ENCODE measurements around the gene APC.

Gene APC

GRCh38 chr5:112862085-112862484 lies 124.4 kb downstream of the APC start:
- no peak for DNase-seq (ENCODE audit: low read depth)
- TF ChIP-seq CTCF (IDR thresholded peaks at IDR 0.05; ENCODE audit: control insufficient read depth, insufficient read depth, low read depth, low read length, missing control alignments), result no peak
- H3K4me3 ChIP-seq (ENCODE audit: control insufficient read depth, low read depth, low read length), result peak overlapping the region; percentile 85

GRCh38 chr5:112863549-112863948 lies 125.9 kb downstream of the APC start:
- DNase-seq (ENCODE audit: low read depth), result no peak
- no peak overlapping the region for H3K4me3 ChIP-seq (ENCODE audit: control insufficient read depth, low read depth, low read length)
- no peak for TF ChIP-seq CTCF (IDR thresholded peaks at IDR 0.05; ENCODE audit: control insufficient read depth, insufficient read depth, low read depth, low read length, missing control alignments)

- DNase-seq (ENCODE audit: low read depth), result no peak
- no peak overlapping the region for H3K4me3 ChIP-seq (ENCODE audit: control insufficient read depth, low read depth, low read length)
- TF ChIP-seq CTCF (IDR thresholded peaks at IDR 0.05; ENCODE audit: control insufficient read depth, insufficient read depth, low read depth, low read length, missing control alignments), result no peak
Observed at GRCh38 chr5:112865128-112865527, 127.4 kb downstream of the APC start.

GRCh38 chr5:112866739-112867138 lies 129.1 kb downstream of the APC start:
- H3K4me3 ChIP-seq (ENCODE audit: control insufficient read depth, low read depth, low read length), result no peak overlapping the region
- DNase-seq (ENCODE audit: low read depth), result no peak
- TF ChIP-seq CTCF (IDR thresholded peaks at IDR 0.05; ENCODE audit: control insufficient read depth, insufficient read depth, low read depth, low read length, missing control alignments), result no peak

- H3K4me3 ChIP-seq (ENCODE audit: control insufficient read depth, low read depth, low read length), result no peak overlapping the region
- no peak for TF ChIP-seq CTCF (IDR thresholded peaks at IDR 0.05; ENCODE audit: control insufficient read depth, insufficient read depth, low read depth, low read length, missing control alignments)
- no peak for DNase-seq (ENCODE audit: low read depth)
Observed at GRCh38 chr5:112867411-112867810, 129.7 kb downstream of the APC start.

- DNase-seq (ENCODE audit: low read depth), result no peak
- no peak overlapping the region for H3K4me3 ChIP-seq (ENCODE audit: control insufficient read depth, low read depth, low read length)
- no peak for TF ChIP-seq CTCF (IDR thresholded peaks at IDR 0.05; ENCODE audit: control insufficient read depth, insufficient read depth, low read depth, low read length, missing control alignments)
Observed at GRCh38 chr5:112869948-112870347, 132.3 kb downstream of the APC start.

GRCh38 chr5:112870966-112871365 lies 133.3 kb downstream of the APC start:
- no peak for TF ChIP-seq CTCF (IDR thresholded peaks at IDR 0.05; ENCODE audit: control insufficient read depth, insufficient read depth, low read depth, low read length, missing control alignments)
- no peak for DNase-seq (ENCODE audit: low read depth)
- H3K4me3 ChIP-seq (ENCODE audit: control insufficient read depth, low read depth, low read length), result no peak overlapping the region

Data from AG09309 (cell line).